RWPE2 (cell line): ENCODE data around the gene MAP4.

ENCODE experiments used
- ATAC-seq: fragments of 200-7000 bp; cut with Tn5 transposase; 3 replicates; pipeline ENCODE4 v1.9.1; 2021; ENCODE audit warnings: low read depth
- DNase-seq: peaks from one replicate; pipeline ENCODE4 v3.0.0-alpha.2; 2020; ENCODE audit warnings: low spot score
- H3K27ac ChIP-seq: fragments of 450-650 bp; 2 replicates; pipeline ENCODE4 v1.5.1; 2017; ENCODE audit warnings: mild to moderate bottlenecking; ENCODE audit not compliant: poor library complexity, severe bottlenecking
- H3K27me3 ChIP-seq: fragments of 250-450 bp; sonication (Bioruptor Pico); 2 replicates; pipeline ENCODE4 v1.5.1; 2021; ENCODE audit warnings: mild to moderate bottlenecking, moderate library complexity; ENCODE audit not compliant: insufficient read depth, poor library complexity, severe bottlenecking
- H3K36me3 ChIP-seq: fragments of 250-450 bp; sonication (Bioruptor Pico); 2 replicates; pipeline ENCODE4 v1.5.1; 2020; ENCODE audit warnings: low read depth, mild to moderate bottlenecking, moderate library complexity
- H3K4me1 ChIP-seq: fragments of 250-450 bp; sonication (Bioruptor Pico); 2 replicates; pipeline ENCODE4 v1.5.1; 2021; ENCODE audit warnings: mild to moderate bottlenecking, moderate library complexity; ENCODE audit not compliant: insufficient read depth, poor library complexity, severe bottlenecking
- H3K4me3 ChIP-seq: fragments of 250-450 bp; sonication (Bioruptor Pico); 2 replicates; pipeline ENCODE4 v1.5.1; 2021; ENCODE audit warnings: mild to moderate bottlenecking, moderate library complexity; ENCODE audit not compliant: severe bottlenecking
- H3K9me3 ChIP-seq: fragments of 250-450 bp; sonication (Bioruptor Pico); 2 replicates; pipeline ENCODE4 v1.5.1; 2021; ENCODE audit warnings: mild to moderate bottlenecking, moderate library complexity; ENCODE audit not compliant: severe bottlenecking
- CTCF ChIP-seq: fragments of 450-650 bp; IDR thresholded peaks from one replicate; pipeline ENCODE4 v1.5.1; 2017; ENCODE audit warnings: mild to moderate bottlenecking, moderate library complexity; ENCODE audit not compliant: poor library complexity, severe bottlenecking

The MAP4 gene

GRCh38 chr3:47851888-47852603, 164.2 kb downstream of the MAP4 start:
- H3K27me3 ChIP-seq, result no peaks in the 10 kb centered on the region
- no peak overlapping the region for H3K27ac ChIP-seq
- no peak for DNase-seq
- no peaks in the 10 kb centered on the region for H3K4me1 ChIP-seq
- H3K9me3 ChIP-seq, result no peaks in the 10 kb centered on the region
- H3K36me3 ChIP-seq, result peaks cover 87% of the 10 kb centered on the region
- no peak overlapping the region for H3K4me3 ChIP-seq
- no peak for TF ChIP-seq CTCF
- no peak for ATAC-seq

- Histone ChIP-seq H3K9me3 (no peaks in the 10 kb centered on the region), H3K27ac (no peak overlapping the region), H3K36me3 (peaks cover 87% of the 10 kb centered on the region), H3K27me3 (no peaks in the 10 kb centered on the region), H3K4me1 (no peaks in the 10 kb centered on the region), H3K4me3 (no peak overlapping the region)
- DNase-seq (no peak), ATAC-seq (no peak; the same call in 2 of the 3 replicates)
- no peak for TF ChIP-seq CTCF
These were observed 165.4 kb downstream of the MAP4 start for GRCh38 chr3:47850564-47851410.

GRCh38 chr3:47849699-47850563, 166.3 kb downstream of the MAP4 start:
- peak; percentile 52 for TF ChIP-seq CTCF

GRCh38 chr3:47849186-47849698, 167.0 kb downstream of the MAP4 start:
- no peak for TF ChIP-seq CTCF
- peak; percentile 2; the same call in 2 of the 3 replicates for ATAC-seq

More at GRCh38 chr3:47849699-47850563, 166.3 kb downstream of the MAP4 start:
- Histone ChIP-seq H3K36me3 (peaks cover 87% of the 10 kb centered on the region), H3K27ac (no peak overlapping the region), H3K4me3 (no peak overlapping the region), H3K9me3 (no peaks in the 10 kb centered on the region), H3K27me3 (no peaks in the 10 kb centered on the region), H3K4me1 (no peaks in the 10 kb centered on the region)
- ATAC-seq, result peak; percentile 64
- DNase-seq, result no peak

More at GRCh38 chr3:47849186-47849698, 167.0 kb downstream of the MAP4 start:
- Histone ChIP-seq H3K4me3 (no peak overlapping the region), H3K9me3 (no peaks in the 10 kb centered on the region), H3K27ac (no peak overlapping the region), H3K36me3 (peaks cover 89% of the 10 kb centered on the region), H3K27me3 (no peaks in the 10 kb centered on the region), H3K4me1 (no peaks in the 10 kb centered on the region)
- DNase-seq, result no peak
